A673 (cell line): Measurements from ENCODE around the gene TUBB. TPM values are rescaled to one million over a fixed set of nuclear protein-coding genes. Genes with fewer than 3 reads are reported as not detected.

ENCODE experiments used
- BruUV-seq: library from RNA; stranded (reverse); fragments of 400-500 nt; replicated peaks from 2 replicates; lab custom pipeline; 2021; lab: Mats Ljungman, UMichigan
- CTCF ChIA-PET: fragments of 300-600 bp; sonication (Branson Sonifier 250); formaldehyde crosslinking; loops from one replicate; lab custom pipeline; 2022; ENCODE audit warnings: antibody characterized with exemption; lab: Charles Lee
- POLR2A ChIA-PET: fragments of 300-600 bp; sonication (Branson Sonifier 250); formaldehyde crosslinking; loops from one replicate; lab custom pipeline; 2022; ENCODE audit warnings: antibody characterized with exemption; ENCODE audit not compliant: low non-redundant PET; lab: Charles Lee
- DNase-seq: peaks from one replicate; pipeline ENCODE4 v3.0.0-alpha.2; 2015; ENCODE audit warnings: low spot score
- H3K27ac ChIP-seq: fragments of 200-600 bp; sonication (generic); 2 replicates; pipeline ENCODE4 v1.5.1; 2016; ENCODE audit warnings: mixed run types, low read depth, mild to moderate bottlenecking, mixed read lengths, antibody characterized with exemption, low read length; ENCODE audit not compliant: poor library complexity, severe bottlenecking
- H3K27me3 ChIP-seq: fragments of 200-600 bp; sonication (generic); replicated peaks from 2 replicates; pipeline ENCODE4 v1.6.1; 2017; ENCODE audit warnings: mixed run types, low read depth, mild to moderate bottlenecking, mixed read lengths, antibody characterized with exemption, low read length; ENCODE audit not compliant: insufficient read depth, poor library complexity
- H3K36me3 ChIP-seq: fragments of 200-600 bp; sonication (generic); 2 replicates; pipeline ENCODE4 v1.6.1; 2016; ENCODE audit warnings: mixed run types, mild to moderate bottlenecking, mixed read lengths, antibody characterized with exemption, low read length; ENCODE audit not compliant: insufficient read depth, poor library complexity, severe bottlenecking
- H3K4me1 ChIP-seq: fragments of 200-600 bp; sonication (generic); 2 replicates; pipeline ENCODE4 v1.6.1; 2017; ENCODE audit warnings: mixed run types, mild to moderate bottlenecking, mixed read lengths, antibody characterized with exemption, low read length; ENCODE audit not compliant: insufficient read depth, poor library complexity, severe bottlenecking
- H3K4me3 ChIP-seq: fragments of 200-600 bp; sonication (generic); 2 replicates; pipeline ENCODE4 v1.5.1; 2016; ENCODE audit warnings: low read depth, mixed run types, mild to moderate bottlenecking, mixed read lengths, low read length; ENCODE audit not compliant: poor library complexity, severe bottlenecking
- H3K9me3 ChIP-seq: fragments of 200-600 bp; sonication (generic); 2 replicates; pipeline ENCODE4 v1.6.1; 2016; ENCODE audit warnings: mixed run types, low read depth, mild to moderate bottlenecking, mixed read lengths, antibody characterized with exemption, low read length; ENCODE audit not compliant: poor library complexity, severe bottlenecking
- EZH2 ChIP-seq: fragments of 200-600 bp; sonication (generic); IDR thresholded peaks from 2 replicates; pipeline ENCODE4 v1.6.1; 2017; ENCODE audit warnings: borderline replicate concordance, low read depth, mild to moderate bottlenecking, mixed read lengths, antibody characterized with exemption, low read length; ENCODE audit not compliant: poor library complexity, severe bottlenecking
- intact Hi-C: fragments of 100-400 bp; cut with micrococcal nuclease; formaldehyde crosslinking; loops from one replicate; pipeline ENCODE4 v1.10.0; 2022; ENCODE audit not compliant: unreplicated experiment
- total RNA-seq: library from RNA; stranded (reverse); gene quantifications from 2 replicates; pipeline ENCODE4 v1.2.3, GENCODE V29; 2021
- TF ChIP-seq, protein P1 (sequence below): fragments of 300-800, 200-600 bp; sonication (generic); conservative IDR thresholded peaks from 2 replicates; pipeline ENCODE4 v1.5.1; 2017; ENCODE audit warnings: low read depth, mild to moderate bottlenecking, antibody characterized with exemption, low read length, moderate library complexity, mixed read lengths

The TUBB gene
- total RNA-seq, 1 experiment from 2014 or later = 1,936 TPM

DNA sequence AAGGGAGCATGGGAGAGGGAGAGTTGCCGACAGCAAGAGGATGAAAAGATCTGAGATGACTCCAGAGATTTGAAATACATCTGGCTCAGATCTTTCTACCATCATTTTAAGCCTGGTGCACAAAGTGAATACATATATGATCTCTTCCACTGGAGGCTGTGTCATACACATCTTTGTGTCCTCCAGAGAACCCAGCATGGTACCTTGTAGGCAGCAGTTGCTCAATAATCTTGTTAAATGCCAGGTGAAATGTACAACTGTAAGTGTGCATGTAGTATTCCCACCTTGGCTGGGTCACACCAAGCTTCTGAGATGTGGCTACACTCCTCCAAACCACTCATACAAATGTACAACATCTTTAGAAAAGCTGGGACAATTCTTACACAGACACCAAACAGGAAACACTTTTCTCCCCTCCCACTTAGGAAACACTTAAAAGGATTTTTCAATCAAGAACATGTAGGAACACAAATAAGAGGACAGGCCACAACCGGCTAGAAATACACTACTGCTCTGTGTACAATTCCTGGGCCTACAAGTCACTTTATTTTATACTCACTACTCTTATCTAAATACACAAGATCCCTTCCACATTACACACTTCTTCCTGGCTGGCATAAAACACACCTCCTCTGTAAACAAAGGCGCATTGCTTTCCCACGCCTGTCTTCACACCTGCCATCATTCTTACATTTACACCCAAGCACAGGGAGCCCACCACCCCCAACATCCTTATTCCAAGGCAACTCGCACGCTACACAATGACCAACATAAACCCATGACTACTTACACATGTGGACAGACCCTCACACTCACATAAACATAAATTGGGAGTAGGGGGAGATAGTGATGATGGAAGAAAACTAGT lies 28.0 kb downstream of the TUBB start:
- CTCF ChIA-PET = no interaction called here
- H3K4me3 ChIP-seq = no peak overlapping the region
- POLR2A ChIA-PET = interaction anchor here (0.5 kb wide), 1 partner anchor 98 kb away, joined by 6 read pairs; no protein-coding TSS in a partner anchor
- BruUV-seq = no TSS peak
- no peak for TF ChIP-seq EZH2
- peaks cover 24% of the 10 kb centered on the region for H3K4me1 ChIP-seq
- no peak overlapping the region for H3K27ac ChIP-seq
- no peaks in the 10 kb centered on the region for H3K36me3 ChIP-seq
- no peak for DNase-seq
- no peaks in the 10 kb centered on the region for H3K27me3 ChIP-seq
- intact Hi-C loops = no loop called here
- no peaks in the 10 kb centered on the region for H3K9me3 ChIP-seq

DNA sequence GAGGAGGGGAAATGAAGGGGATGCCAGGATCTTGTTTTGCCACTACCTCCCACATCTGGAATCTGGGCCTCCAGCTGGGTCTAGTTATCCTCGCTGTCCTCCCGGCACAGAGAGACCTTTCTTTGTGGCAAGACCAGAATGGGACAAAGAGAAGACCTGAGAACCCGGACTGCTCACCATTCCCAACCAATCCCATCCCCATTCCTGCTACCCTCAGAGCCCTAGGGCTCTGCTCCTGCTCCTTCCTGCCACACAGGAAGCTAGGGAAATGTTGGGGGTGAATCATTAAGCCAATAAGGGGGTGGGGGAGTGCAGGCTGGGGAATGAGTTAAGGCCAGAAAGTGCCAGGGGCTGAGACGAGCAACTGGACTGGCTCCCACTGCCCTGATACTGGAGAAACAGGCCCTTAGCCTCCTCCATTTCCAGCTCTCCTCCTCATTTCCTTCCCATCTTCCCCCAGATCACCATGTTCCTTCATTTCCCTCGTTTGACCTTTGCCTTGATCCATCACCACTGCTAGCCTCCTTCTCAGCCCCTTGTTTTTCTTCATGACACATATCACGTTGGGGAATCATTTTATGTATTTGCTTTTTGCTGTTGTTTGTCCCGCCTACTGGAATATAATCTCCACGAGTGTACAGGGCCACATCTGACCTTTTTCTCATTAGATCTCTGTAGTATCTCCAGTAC lies 28.8 kb downstream of the TUBB start:
- ChIA-PET POLR2A (no interaction called here), CTCF (no interaction called here)
- Histone ChIP-seq H3K27me3 (no peaks in the 10 kb centered on the region), H3K4me3 (no peak overlapping the region), H3K36me3 (no peaks in the 10 kb centered on the region), H3K4me1 (peaks cover 24% of the 10 kb centered on the region), H3K9me3 (no peaks in the 10 kb centered on the region), H3K27ac (no peak overlapping the region)
- TF ChIP-seq, protein P1, sequence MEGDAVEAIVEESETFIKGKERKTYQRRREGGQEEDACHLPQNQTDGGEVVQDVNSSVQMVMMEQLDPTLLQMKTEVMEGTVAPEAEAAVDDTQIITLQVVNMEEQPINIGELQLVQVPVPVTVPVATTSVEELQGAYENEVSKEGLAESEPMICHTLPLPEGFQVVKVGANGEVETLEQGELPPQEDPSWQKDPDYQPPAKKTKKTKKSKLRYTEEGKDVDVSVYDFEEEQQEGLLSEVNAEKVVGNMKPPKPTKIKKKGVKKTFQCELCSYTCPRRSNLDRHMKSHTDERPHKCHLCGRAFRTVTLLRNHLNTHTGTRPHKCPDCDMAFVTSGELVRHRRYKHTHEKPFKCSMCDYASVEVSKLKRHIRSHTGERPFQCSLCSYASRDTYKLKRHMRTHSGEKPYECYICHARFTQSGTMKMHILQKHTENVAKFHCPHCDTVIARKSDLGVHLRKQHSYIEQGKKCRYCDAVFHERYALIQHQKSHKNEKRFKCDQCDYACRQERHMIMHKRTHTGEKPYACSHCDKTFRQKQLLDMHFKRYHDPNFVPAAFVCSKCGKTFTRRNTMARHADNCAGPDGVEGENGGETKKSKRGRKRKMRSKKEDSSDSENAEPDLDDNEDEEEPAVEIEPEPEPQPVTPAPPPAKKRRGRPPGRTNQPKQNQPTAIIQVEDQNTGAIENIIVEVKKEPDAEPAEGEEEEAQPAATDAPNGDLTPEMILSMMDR = no peak
- TF ChIP-seq EZH2 = no peak
- no TSS peak for BruUV-seq
- DNase-seq = no peak
- intact Hi-C loops = no loop called here

DNA sequence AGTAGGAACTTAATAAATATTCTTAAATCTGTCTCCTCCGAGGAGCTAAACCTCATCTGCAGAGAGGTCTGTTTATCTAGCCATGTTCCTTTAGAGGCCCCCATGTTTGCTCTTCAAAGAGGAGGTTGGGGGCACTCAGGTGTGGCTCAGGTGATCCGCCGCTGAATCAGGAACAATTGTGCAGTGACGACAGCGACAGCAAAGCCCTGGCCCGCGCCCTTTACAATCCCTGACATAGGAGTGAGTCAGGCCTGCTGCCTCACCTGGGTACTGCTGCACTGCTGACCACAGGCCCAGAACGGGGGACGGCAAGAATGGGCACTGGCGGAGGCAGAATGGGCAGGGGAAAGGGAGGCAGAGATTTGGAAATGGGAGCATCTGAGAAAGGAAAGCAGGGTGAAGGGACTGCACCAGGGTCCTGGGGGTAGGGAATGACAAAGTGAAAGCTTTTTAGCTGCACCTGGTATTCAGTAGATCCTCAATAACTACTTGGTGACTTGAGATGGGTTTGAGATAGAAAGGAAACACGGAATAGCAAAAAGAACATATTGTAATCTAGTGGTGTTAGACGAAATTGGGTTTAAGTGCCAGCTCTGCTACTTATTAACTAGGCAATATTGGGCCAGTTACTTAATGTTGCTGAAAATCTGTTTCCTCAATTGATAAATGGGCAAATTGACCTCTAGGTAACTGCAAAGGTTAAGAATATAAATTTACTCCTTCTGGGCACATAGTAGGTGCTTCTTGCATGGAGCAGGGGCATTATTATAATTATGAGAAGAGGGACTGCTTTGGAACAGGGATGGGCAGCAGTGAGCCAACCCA lies 29.6 kb downstream of the TUBB start:
- POLR2A ChIA-PET = no interaction called here
- Histone ChIP-seq H3K4me3 (no peak overlapping the region), H3K27me3 (no peaks in the 10 kb centered on the region), H3K36me3 (no peaks in the 10 kb centered on the region), H3K9me3 (no peaks in the 10 kb centered on the region), H3K4me1 (peaks cover 21% of the 10 kb centered on the region), H3K27ac (no peak overlapping the region)
- no peak for DNase-seq
- CTCF ChIA-PET = no interaction called here
- no peak for TF ChIP-seq EZH2
- TF ChIP-seq, protein P1 = no peak
- intact Hi-C loops = no loop called here
- no TSS peak for BruUV-seq
